ENCODE measurements around the gene CUTA.

GRCh38 chr6:33414592-33415271, 3.2 kb downstream of the CUTA start:
- TF ChIP-seq POLR2AphosphoS5 (IDR thresholded peaks at IDR 0.05) (no peak), CTCF (IDR thresholded peaks at IDR 0.05) (no peak), POLR2A (IDR thresholded peaks at IDR 0.05) (no peak)
